Activated CD4-positive, alpha-beta T cell treated with anti-CD3 and anti-CD28 coated beads for 24 hours (primary cell): ENCODE measurements around the gene MGAM2.

Experiments used
- DNase-seq, 2 donors: peaks; one replicate each; pipeline ENCODE4 v3.0.0-alpha.2; 2020; ENCODE audit warnings: low read depth in 2 of 2

MGAM2 gene

GRCh38 chr7:142120524-142120923 lies 9.0 kb downstream of the MGAM2 start:
- no peak for DNase-seq

- no peak for DNase-seq
Measured at GRCh38 chr7:142123184-142123583, 11.7 kb downstream of the MGAM2 start.

GRCh38 chr7:142125256-142125955 lies 13.9 kb downstream of the MGAM2 start:
- no peak for DNase-seq

- no peak for DNase-seq
Measured at GRCh38 chr7:142130267-142130666, 18.7 kb downstream of the MGAM2 start.

GRCh38 chr7:142131439-142132185 lies 20.1 kb downstream of the MGAM2 start:
- DNase-seq, result no peak

GRCh38 chr7:142133731-142134148 lies 22.2 kb downstream of the MGAM2 start:
- no peak for DNase-seq

- no peak for DNase-seq
Measured at GRCh38 chr7:142134909-142135308, 23.4 kb downstream of the MGAM2 start.

- DNase-seq, result no peak
Measured at GRCh38 chr7:142138996-142139395, 27.5 kb downstream of the MGAM2 start.

- DNase-seq, result no peak
Measured at GRCh38 chr7:142139597-142140400, 28.3 kb downstream of the MGAM2 start.

- no peak for DNase-seq
Measured at GRCh38 chr7:142140401-142140959, 29.0 kb downstream of the MGAM2 start.

- DNase-seq, result no peak
Measured at GRCh38 chr7:142142702-142143101, 31.2 kb downstream of the MGAM2 start.

- no peak for DNase-seq
Measured at GRCh38 chr7:142146124-142146523, 34.6 kb downstream of the MGAM2 start.

GRCh38 chr7:142150356-142150755 lies 38.8 kb downstream of the MGAM2 start:
- DNase-seq, result no peak

- no peak for DNase-seq
Measured at GRCh38 chr7:142150869-142151268, 39.4 kb downstream of the MGAM2 start.

- no peak for DNase-seq
Measured at GRCh38 chr7:142152076-142152475, 40.6 kb downstream of the MGAM2 start.

GRCh38 chr7:142153400-142153799 lies 41.9 kb downstream of the MGAM2 start:
- no peak for DNase-seq

- no peak for DNase-seq
Measured at GRCh38 chr7:142158736-142159496, 47.4 kb downstream of the MGAM2 start.

- no peak for DNase-seq
Measured at GRCh38 chr7:142161921-142162320, 50.4 kb downstream of the MGAM2 start.

GRCh38 chr7:142168746-142169145 lies 57.2 kb downstream of the MGAM2 start:
- no peak for DNase-seq

GRCh38 chr7:142172932-142173331 lies 61.4 kb downstream of the MGAM2 start:
- no peak for DNase-seq

- no peak for DNase-seq
Measured at GRCh38 chr7:142174441-142174840, 62.9 kb downstream of the MGAM2 start.
